Measurements from ENCODE around the gene ATP10A. TPM values are rescaled to one million over a fixed set of nuclear protein-coding genes. Genes with fewer than 3 reads are reported as not detected.

The ATP10A gene
- total RNA-seq, 1 experiment from 2014 or later, result 3.9 TPM

GRCh38 chr15:25649390-25649789 lies 213.7 kb downstream of the ATP10A start:
- Histone ChIP-seq H3K27ac (ENCODE audit: insufficient read length, low read depth, low read length) (no peak overlapping the region), H3K9me3 (ENCODE audit: control insufficient read depth, low read depth, low read length) (no peaks in the 10 kb centered on the region), H3K23me2 (ENCODE audit: insufficient read length, low read depth, low read length, poor library complexity, severe bottlenecking) (no peaks in the 10 kb centered on the region), H2AK5ac (ENCODE audit: insufficient read length, low read length) (no peak overlapping the region), H2BK120ac (ENCODE audit: low read depth, low read length, poor library complexity, severe bottlenecking) (no peak overlapping the region), H3K23ac (ENCODE audit: insufficient read length, low read depth, low read length) (no peak overlapping the region), H2BK12ac (ENCODE audit: insufficient read length, low read depth, low read length) (no peak overlapping the region), H3K4ac (ENCODE audit: low read depth, low read length) (no peak overlapping the region), H4K5ac (ENCODE audit: insufficient read length, low read depth, low read length) (no peak overlapping the region), H4K20me1 (ENCODE audit: control insufficient read depth, insufficient read depth, insufficient read length) (no peaks in the 10 kb centered on the region), H3K4me2 (ENCODE audit: insufficient read depth, insufficient read length, low read length) (no peak overlapping the region), H3K27me3 (ENCODE audit: insufficient read depth, low read length) (peaks cover 28% of the 10 kb centered on the region), H2BK5ac (ENCODE audit: insufficient read length, low read length) (no peak overlapping the region), H3K56ac (ENCODE audit: insufficient read length, low read depth, low read length) (no peak overlapping the region), H2BK15ac (ENCODE audit: low read depth, low read length) (no peak overlapping the region), H3K14ac (ENCODE audit: insufficient read depth, low read length) (no peak overlapping the region), H3K9ac (ENCODE audit: extremely low read depth, insufficient read length, low read length) (no peak overlapping the region), H4K91ac (ENCODE audit: insufficient read length, low read depth, low read length) (no peak overlapping the region), H2BK20ac (ENCODE audit: low read depth, low read length, poor library complexity, severe bottlenecking) (no peak overlapping the region), H3K79me1 (ENCODE audit: insufficient read depth, low read depth, low read length, poor library complexity, severe bottlenecking) (no peaks in the 10 kb centered on the region), H3K18ac (ENCODE audit: insufficient read length, low read depth, low read length) (no peak overlapping the region), H4K8ac (replicated peaks; ENCODE audit: insufficient read length, low read depth, low read length) (no peak overlapping the region), H2AFZ (ENCODE audit: low read length) (no peak overlapping the region), H3K79me2 (ENCODE audit: insufficient read depth, low read length) (0 out of 2 replicates have a peak, but pooled peaks cover 2% of the 10 kb centered on the region), H3K4me1 (ENCODE audit: insufficient read depth, low read length) (no peaks in the 10 kb centered on the region), H3T11ph (ENCODE audit: low read length) (no peak overlapping the region)
- no CpG with 5 or more reads among the region's 2 CpGs for WGBS (ENCODE audit: extremely low coverage, insufficient read length, low lambda C conversion rate)
- no peak for TF ChIP-seq CTCF (conservative IDR thresholded peaks at IDR 0.05)
- no peaks in the 10 kb centered on the region for H3K36me3 Mint-ChIP-seq (ENCODE audit: insufficient read depth in 1 of 3, low read depth in 3 of 3)
- no peak overlapping the region for H3K27ac Mint-ChIP-seq
- no peak overlapping the region for H3K4me3 Mint-ChIP-seq
- H3K9me3 Mint-ChIP-seq, result no peaks in the 10 kb centered on the region; a peak in 2 of 5 replicates
- DNase-seq, result no peak
- H3K27me3 Mint-ChIP-seq (ENCODE audit: low read depth), result peaks cover 86% of the 10 kb centered on the region
- H3K4me1 Mint-ChIP-seq, result peaks cover 15 to 21% of the 10 kb centered on the region in 2 experiments
